ENCODE measurements around the gene ARHGAP21.
A peak's percentile ranks its signal among the peaks of the same experiment; 100 is the strongest.
"Not testable (repeated sequence)": the region's sequence is repeated elsewhere in the genome, so short reads cannot be mapped to it uniquely, and the experiment has no call there.

ARHGAP21 gene

DNA sequence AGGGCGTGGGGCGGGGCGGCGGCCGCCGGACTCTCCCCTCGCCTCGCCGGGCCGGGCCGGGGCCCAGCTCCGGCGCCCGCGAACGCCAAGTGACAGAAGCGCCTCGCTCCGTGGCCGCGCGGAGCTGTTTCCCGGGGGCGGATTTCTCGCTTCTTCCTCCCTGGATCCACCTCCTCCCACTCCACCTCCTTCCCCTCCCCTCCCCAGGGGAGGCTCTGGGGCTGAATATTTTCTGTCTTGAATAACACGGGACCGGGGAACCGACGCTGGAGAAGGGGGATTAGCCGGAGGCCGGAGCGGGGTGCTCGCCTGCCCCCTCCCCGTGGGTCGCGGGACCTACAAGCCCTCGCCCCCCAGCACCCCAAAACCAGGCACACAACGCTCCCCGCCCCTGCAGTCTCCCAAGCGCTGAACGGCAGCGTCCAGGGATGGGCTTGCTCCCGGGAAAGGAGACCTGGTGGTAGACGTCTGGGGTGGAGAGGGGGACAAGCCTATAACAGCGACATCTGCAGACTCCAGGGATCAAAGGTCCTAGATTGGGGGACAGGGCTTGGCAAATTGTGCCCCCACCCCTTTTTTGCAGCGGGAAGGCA, at the start of gene ARHGAP21:
ARHGAP21 (minus strand) TSS at position 100 of the 593 bp plus-strand sequence. CDS start 1,988 bp downstream, outside the sequence.
- DNase-seq, result peak; percentile 84

DNA sequence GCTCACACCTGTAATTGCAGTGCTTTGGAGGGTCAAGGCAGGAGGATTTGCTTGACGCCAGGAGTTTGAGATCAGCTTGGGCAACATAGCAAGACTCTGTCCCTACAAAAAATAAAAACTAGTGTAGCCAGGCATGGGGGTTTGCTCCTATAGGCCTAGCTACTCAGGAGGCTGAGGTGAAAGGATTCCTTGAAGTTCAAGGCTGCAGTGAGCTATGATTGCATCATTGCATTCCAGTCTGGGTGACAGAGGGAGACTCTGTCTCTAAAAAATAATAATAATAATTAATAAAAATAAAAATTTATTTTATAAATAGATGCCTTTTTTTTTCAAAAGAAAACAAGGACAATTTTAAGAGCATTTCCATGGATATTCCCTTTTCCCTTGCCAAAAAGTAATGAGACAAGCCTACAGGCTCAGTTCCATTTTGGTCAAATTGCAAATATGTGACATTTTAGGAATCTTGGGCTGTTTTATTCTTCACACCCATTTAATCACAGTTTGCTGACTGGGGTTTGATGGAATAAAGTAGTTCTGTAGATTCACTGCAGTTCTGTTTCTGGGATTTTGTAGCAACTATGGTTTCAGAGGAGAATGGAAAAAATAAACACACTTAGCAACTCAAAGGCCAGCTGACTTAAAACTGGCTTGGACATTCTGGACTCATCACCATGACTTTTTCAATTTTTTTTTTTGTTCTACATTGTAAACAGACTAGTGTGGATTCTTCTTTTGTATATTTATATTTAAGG, 48.4 kb upstream of the ARHGAP21 start:
- no peak for DNase-seq

DNA sequence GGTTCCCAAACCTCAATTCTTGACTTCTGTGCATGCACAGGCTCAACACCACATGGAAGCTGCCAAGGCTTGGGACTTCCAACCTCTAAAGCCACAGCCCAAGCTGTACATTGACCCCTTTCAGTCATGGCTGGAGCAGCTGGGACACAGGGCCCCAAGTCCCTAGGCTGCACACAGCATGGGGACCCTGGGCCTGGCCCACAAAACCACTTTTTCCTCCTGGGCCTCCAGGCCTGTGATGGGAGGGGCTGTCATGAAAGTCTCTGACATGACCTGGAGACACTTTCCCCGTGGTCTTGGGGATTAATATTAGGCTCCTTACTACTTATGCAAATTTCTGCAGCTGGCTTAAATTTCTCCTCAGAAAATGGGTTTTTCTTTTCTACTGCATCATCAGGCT, 41.3 kb upstream of the ARHGAP21 start:
- DNase-seq, result not testable (repeated sequence)

DNA sequence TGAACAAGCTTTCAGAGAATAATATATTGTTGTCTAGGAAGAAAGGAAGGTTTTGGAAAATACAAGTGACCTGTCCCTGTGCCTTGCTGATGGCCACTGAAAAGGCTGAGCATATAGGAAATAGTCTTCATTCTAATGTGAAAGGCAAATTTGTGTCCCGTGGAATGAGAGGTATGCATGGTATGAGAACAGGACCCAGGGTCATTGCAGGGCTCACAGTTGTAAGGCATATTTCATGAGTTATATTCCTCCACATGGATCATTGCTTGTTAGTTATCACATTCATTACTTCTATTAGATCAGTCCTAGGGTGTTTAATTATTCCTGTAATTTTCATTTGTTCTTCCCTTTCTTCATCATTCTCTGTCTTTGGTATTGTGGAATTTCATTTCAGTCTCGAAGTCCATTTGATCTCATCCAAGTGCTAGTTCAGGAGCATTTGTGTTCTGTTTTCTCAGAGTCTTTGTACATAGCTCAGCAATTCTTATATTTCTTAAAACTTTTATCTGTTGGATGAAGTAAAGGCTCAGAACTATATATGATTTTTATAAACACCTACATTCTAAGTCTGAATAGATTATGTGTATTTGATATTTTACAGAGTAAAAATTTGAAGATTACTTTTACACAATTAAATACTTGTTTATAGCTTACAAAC, 39.4 kb upstream of the ARHGAP21 start:
- DNase-seq, result peak; percentile 73

- DNase-seq, result peak; percentile 4
Measured at GRCh38 chr10:24762161-24762924, 38.7 kb upstream of the ARHGAP21 start.

DNA sequence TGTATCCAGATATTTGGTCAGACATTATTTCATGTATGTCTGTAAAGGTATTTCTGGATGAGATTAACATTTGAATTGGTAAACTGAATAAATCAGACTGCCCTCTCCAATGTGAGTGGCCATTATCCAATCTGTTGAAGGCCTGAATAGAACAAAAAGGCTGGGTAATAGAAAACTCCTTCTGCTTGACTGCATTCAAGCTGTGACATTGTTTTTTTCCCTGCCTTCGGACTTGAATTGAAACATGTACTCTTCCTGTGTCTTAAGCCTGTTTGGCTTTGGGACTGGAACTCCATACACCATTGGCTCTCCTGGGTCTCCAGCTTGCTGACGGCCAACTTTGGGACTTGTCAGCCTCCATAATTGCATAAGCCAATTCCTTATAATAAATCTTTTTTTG, 36.0 kb upstream of the ARHGAP21 start:
- no peak for DNase-seq

- not testable (repeated sequence) for DNase-seq
Measured at GRCh38 chr10:24758254-24758653, 34.6 kb upstream of the ARHGAP21 start.

GRCh38 chr10:24756283-24756682, 32.6 kb upstream of the ARHGAP21 start:
- peak; percentile 4 for DNase-seq

GRCh38 chr10:24751716-24752115, 28.0 kb upstream of the ARHGAP21 start:
- no peak for DNase-seq

GRCh38 chr10:24750695-24751094, 27.0 kb upstream of the ARHGAP21 start:
- DNase-seq, result no peak

GRCh38 chr10:24748214-24748613, 24.5 kb upstream of the ARHGAP21 start:
- no peak for DNase-seq

DNA sequence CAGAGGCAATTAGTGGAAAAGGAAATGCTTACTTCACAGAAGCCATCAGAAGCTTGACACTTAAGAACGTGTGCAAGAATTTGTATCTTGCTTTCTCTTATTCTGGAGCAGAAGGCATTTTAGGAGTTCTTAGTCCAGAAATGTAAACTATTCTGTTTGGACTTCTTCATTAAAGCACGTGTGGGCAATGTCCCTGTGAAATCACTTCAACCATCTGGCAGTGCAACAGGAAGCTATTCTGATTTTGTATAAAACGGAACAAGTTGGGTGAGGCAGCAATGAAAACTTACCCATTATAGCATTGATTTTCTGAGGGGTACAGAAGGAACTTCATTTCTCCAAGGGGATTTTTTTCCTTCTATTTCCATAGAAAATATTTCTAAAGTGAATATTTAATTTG, 21.3 kb upstream of the ARHGAP21 start:
- DNase-seq, result no peak

DNA sequence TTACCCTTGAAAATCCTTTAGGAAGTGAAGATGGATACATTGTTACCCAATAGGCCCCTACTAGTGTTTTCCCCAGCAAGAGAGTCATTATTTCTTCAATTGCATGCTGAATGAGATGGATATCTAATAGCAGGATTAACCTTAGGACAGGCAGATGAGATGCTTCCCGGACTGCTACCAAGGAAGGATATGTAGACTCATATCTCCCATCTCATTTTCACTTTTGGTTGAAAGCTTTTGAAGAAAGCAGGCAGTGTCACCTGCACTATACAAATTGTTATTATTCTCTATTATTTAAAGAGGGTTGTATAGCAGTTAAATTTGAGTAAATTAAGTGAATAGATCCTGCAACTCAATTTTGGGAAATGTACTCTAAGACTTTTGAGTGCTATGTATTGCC, 17.0 kb upstream of the ARHGAP21 start:
- DNase-seq, result no peak

DNA sequence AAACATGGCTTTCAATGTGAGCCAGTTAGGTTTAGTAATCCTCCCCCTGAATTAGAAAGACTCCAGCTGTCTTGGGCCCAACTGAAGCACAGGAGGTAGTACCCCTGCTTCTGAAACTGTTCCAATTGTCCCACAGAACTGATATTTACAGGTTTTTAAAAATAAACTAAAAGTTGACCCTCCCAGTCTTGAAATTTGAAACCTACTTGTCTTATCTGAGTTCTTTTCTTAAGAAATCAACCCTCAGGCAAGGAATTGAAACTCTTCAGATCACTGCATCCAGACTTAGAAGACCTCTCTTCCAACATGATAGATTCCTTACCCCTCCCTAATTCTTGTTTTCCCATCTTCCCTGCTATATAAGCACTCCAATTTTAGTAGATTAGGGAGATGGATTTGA, 13.3 kb upstream of the ARHGAP21 start:
- DNase-seq, result no peak

GRCh38 chr10:24731942-24732341, 8.3 kb upstream of the ARHGAP21 start:
- DNase-seq, result no peak

- no peak for DNase-seq
Measured at GRCh38 chr10:24730811-24731210, 7.1 kb upstream of the ARHGAP21 start.

- DNase-seq, result peak; percentile 25
Measured at GRCh38 chr10:24727786-24728185, 4.1 kb upstream of the ARHGAP21 start.

- DNase-seq, result no peak
Measured at GRCh38 chr10:24726626-24727025, 2.9 kb upstream of the ARHGAP21 start.

- not testable (repeated sequence) for DNase-seq
Measured at GRCh38 chr10:24726029-24726428, 2.3 kb upstream of the ARHGAP21 start.

DNA sequence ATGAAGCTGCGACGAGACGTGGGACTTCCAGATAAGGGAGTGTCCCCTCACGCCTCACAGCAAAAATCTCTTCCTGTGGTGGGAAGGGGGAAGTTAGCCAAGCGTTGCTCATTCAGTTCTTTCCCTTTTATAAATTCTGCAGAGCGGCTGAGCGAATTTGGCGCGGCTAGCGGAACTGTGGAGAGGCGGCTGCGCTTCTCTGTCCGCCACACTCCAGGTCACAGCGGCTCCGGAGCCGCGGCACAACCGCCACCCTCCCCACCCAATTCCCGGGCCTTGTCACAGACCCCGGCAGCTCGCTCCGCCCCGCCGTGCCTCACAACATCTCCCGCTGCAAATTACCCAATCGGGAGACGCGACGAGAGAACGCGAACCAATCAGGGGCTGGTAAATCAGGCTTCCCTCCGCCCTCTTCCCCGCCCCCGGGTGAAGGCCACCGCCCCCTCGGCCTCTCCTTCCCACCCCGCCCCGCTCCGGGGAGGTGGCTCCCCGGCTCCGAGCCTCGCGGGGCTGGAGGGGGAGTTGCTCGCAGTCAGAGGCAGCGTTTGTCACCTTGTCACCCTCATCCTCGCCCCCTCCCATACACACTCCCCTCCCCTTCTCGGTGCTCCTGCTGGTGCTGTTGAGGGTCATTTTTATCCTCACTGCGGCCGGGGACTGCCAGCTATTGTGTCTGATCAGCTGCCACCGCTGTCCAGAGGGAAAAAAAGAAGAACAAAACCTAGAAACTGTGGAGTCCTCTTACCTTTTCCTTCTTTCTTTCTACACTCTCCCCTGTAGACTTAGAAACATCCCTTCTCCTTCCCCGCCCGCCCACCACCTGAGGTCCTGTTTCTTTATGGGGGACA, 918 bp upstream of the ARHGAP21 start:
- DNase-seq, result peak; percentile 97

GRCh38 chr10:24723386-24723787, 300 bp downstream of the ARHGAP21 start:
- DNase-seq, result peak; percentile 28

DNA sequence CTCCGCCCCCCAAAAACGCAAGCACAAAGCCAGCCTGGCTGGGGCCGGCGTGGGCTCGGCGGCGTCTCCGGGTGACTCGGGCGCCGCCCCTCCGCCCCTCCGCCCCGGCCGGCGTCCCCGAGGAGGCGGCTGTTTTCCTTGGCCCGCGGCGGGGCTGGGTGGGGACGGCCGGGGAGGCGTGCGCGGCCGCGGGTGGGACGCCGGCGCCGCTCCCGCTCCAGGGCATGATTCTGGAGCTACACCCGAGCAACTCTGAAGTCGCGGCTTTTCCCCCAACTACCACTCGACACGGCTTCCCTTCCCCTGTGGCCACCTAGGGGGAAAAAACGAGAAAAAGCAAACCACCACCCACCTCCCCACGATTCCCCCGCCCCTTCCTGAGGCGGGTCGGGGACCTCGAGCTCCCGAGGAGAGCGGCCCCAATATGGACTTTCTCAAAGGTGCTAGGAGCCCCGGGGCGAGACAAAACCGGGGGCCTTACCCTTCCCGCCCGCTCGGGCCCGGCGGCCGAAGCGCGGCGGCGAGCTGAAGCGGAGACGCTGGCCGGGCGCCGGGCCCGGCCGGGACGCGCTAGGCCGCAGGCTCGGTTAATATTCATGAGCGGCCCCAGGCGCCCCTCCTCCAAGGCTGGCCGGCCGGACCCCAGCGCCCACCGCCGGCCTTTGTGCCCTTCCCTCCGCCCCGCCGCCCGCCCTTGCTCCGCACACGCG, 856 bp downstream of the ARHGAP21 start:
- DNase-seq, result peak; percentile 63

Measured in fibroblast of skin of right quadriceps (primary cell).